Panc1 (cell line): ENCODE measurements around the gene RGS4. TPM values are rescaled to one million over a fixed set of nuclear protein-coding genes. Genes with fewer than 3 reads are reported as not detected.

Experiments used
- ATAC-seq: fragments of 200-7000 bp; cut with Tn5 transposase; 2 replicates; pipeline ENCODE4 v1.9.1; 2020; ENCODE audit warnings: mild to moderate bottlenecking, moderate library complexity
- BruUV-seq: library from RNA; stranded (reverse); fragments of 400-500 nt; replicated peaks from 2 replicates; lab custom pipeline; 2021; lab: Mats Ljungman, UMichigan
- CTCF ChIA-PET: fragments of 300-600 bp; sonication (Branson Sonifier 250); formaldehyde crosslinking; loops from one replicate; lab custom pipeline; 2022; ENCODE audit warnings: antibody characterized with exemption; lab: Charles Lee
- POLR2A ChIA-PET: fragments of 300-600 bp; sonication (Branson Sonifier 250); formaldehyde crosslinking; loops from one replicate; lab custom pipeline; 2022; ENCODE audit warnings: antibody characterized with exemption; lab: Charles Lee
- DNase-seq: peaks from one replicate; pipeline ENCODE4 v3.0.0-alpha.2; 2010; ENCODE audit warnings: low read depth, low spot score
- H3K27ac ChIP-seq: 2 replicates; pipeline ENCODE4 v1.5.1; 2011; ENCODE audit warnings: mild to moderate bottlenecking, low read length, inconsistent platforms
- H3K27me3 ChIP-seq: fragments of 200-500 bp; sonication (Bioruptor generic); 2 replicates; pipeline ENCODE4 v1.6.0; 2014; ENCODE audit warnings: low read length, inconsistent platforms; ENCODE audit not compliant: control insufficient read depth, insufficient read depth
- H3K36me3 ChIP-seq: fragments of 200-500 bp; sonication (Bioruptor generic); 2 replicates; pipeline ENCODE4 v1.5.1; 2014; ENCODE audit warnings: inconsistent platforms, mild to moderate bottlenecking, low read length, moderate library complexity; ENCODE audit not compliant: control insufficient read depth, insufficient read depth
- H3K4me1 ChIP-seq: 2 replicates; pipeline ENCODE4 v1.5.1; 2011; ENCODE audit warnings: inconsistent platforms, mild to moderate bottlenecking, low read length, moderate library complexity; ENCODE audit not compliant: control insufficient read depth, insufficient read depth
- H3K4me3 ChIP-seq, 2 experiments: 2 replicates each; pipeline ENCODE4 v1.5.1; 2011 to 2012; ENCODE audit warnings: low read depth in 2 of 2, low read length in 2 of 2, mild to moderate bottlenecking in 2 of 2, inconsistent platforms in 1 of 2, moderate library complexity in 1 of 2
- H3K9me3 ChIP-seq: fragments of 200-500 bp; sonication (Bioruptor generic); 2 replicates; pipeline ENCODE4 v1.5.1; 2014; ENCODE audit warnings: low read depth, mild to moderate bottlenecking, inconsistent platforms, low read length, moderate library complexity; ENCODE audit not compliant: control insufficient read depth, insufficient read depth
- POLR2AphosphoS5 ChIP-seq: IDR thresholded peaks from 2 replicates; pipeline ENCODE4 v1.6.1; 2012; ENCODE audit warnings: mild to moderate bottlenecking, low read depth, low read length, moderate library complexity
- REST ChIP-seq, 2 experiments: IDR thresholded peaks; 2 replicates each; pipeline ENCODE4 v1.6.1; 2011 to 2012; ENCODE audit warnings: low read depth in 2 of 2, control low read depth in 1 of 2, low read length in 1 of 2, mild to moderate bottlenecking in 1 of 2, moderate library complexity in 1 of 2; ENCODE audit not compliant: insufficient read depth in 1 of 2
- SIN3A ChIP-seq: IDR thresholded peaks from 2 replicates; pipeline ENCODE4 v1.6.1; 2012; ENCODE audit warnings: low read depth, mild to moderate bottlenecking, low read length, moderate library complexity, borderline replicate concordance; ENCODE audit not compliant: insufficient read depth
- TCF7L2 ChIP-seq: IDR thresholded peaks from 2 replicates; pipeline ENCODE4 v1.6.1; 2011; ENCODE audit warnings: mild to moderate bottlenecking, low read depth, low read length, inconsistent platforms
- in situ Hi-C: cut with HindIII; loops from 2 replicates; pipeline ENCODE4 v1.10.0; 2016; ENCODE audit warnings: low sequenced_read_pairs, low pct_unique_long_range_greater_than_20kb
- intact Hi-C: fragments of 100-400 bp; cut with micrococcal nuclease; formaldehyde crosslinking; loops from one replicate; pipeline ENCODE4 v1.10.0; 2022; ENCODE audit not compliant: unreplicated experiment
- total RNA-seq: library from RNA; stranded (reverse); gene quantifications from one replicate; pipeline ENCODE4 v1.2.1, GENCODE V29; 2021; ENCODE audit not compliant: unreplicated experiment
- TF ChIP-seq, protein P1 (sequence below): fragments of 450-650 bp; IDR thresholded peaks from 2 replicates; pipeline ENCODE4 v1.5.1; 2017; ENCODE audit warnings: mild to moderate bottlenecking

The RGS4 gene
- total RNA-seq, 1 experiment from 2014 or later, result 0.26 TPM

DNA sequence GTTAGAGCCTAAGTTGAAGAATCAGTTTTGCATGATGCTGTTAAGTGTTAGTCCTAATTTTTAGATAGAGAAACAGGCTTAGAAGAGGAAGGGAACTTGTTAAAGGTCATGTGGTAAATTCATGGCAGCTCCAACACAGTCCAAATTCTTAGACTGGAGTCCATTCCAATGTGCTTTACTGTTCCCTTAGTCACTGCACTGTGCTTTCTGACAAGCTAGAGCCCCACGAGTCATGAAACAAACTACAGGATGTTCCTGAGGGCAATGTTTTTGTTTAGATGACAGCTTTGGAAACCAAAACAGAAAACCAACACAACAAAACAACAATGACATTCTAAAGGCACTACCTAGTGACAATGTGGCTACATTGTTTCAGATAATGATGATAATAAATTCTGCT, 23.1 kb upstream of the RGS4 start:
- Histone ChIP-seq H3K4me3 (no peak overlapping the region), H3K9me3 (no peaks in the 10 kb centered on the region), H3K27me3 (no peaks in the 10 kb centered on the region), H3K4me1 (no peaks in the 10 kb centered on the region), H3K27ac (no peak overlapping the region), H3K36me3 (no peaks in the 10 kb centered on the region)
- no TSS peak for BruUV-seq
- POLR2A ChIA-PET, result no interaction called here
- TF ChIP-seq REST (IDR thresholded peaks at IDR 0.05; ENCODE audit: insufficient read depth in 1 of 2, low read depth in 2 of 2, low read length in 1 of 2) (no peak), POLR2AphosphoS5 (no peak), TCF7L2 (no peak), SIN3A (no peak)
- TF ChIP-seq, protein P1, sequence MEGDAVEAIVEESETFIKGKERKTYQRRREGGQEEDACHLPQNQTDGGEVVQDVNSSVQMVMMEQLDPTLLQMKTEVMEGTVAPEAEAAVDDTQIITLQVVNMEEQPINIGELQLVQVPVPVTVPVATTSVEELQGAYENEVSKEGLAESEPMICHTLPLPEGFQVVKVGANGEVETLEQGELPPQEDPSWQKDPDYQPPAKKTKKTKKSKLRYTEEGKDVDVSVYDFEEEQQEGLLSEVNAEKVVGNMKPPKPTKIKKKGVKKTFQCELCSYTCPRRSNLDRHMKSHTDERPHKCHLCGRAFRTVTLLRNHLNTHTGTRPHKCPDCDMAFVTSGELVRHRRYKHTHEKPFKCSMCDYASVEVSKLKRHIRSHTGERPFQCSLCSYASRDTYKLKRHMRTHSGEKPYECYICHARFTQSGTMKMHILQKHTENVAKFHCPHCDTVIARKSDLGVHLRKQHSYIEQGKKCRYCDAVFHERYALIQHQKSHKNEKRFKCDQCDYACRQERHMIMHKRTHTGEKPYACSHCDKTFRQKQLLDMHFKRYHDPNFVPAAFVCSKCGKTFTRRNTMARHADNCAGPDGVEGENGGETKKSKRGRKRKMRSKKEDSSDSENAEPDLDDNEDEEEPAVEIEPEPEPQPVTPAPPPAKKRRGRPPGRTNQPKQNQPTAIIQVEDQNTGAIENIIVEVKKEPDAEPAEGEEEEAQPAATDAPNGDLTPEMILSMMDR, result no peak
- CTCF ChIA-PET, result no interaction called here
- intact Hi-C loops (no loop called here), in situ Hi-C loops (no loop called here)
- DNase-seq, result no peak
- ATAC-seq, result no peak

DNA sequence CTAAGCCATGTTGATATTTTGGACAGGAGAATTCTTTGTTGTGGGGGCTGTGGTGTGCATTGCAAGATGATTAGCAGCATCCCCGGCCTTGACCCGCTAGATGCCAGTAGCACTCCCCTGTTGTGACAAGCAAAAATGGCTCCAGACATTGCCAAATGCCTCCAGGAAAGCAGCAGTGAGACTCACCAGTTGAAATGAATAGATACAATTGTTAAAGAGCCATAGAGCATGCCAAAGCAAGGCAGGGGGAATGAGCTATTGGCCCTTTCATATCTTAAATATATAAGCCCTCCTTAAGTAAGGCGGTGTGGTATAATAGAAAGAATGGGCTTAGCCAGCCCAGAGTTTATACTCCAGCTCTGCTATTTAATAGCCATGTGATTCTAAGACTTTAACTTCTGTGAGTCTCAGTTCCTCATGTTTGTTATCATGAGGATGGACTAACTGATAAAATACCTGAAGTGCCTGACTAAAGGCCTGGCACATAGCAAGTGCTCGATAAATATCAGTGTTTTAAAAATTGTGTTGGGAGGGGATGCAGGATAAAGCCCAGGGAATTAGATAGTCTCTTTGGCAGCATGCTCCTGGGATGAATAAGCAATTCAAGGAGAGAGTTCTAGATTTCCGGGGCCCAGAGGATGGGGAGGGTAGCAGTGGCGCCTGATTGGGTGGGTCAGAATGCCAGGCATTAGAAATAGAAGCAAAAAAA, 21.1 kb upstream of the RGS4 start:
- DNase-seq, result no peak
- intact Hi-C loops, result no loop called here
- Histone ChIP-seq H3K27me3 (no peaks in the 10 kb centered on the region), H3K27ac (no peak overlapping the region), H3K4me1 (no peaks in the 10 kb centered on the region), H3K9me3 (no peaks in the 10 kb centered on the region), H3K4me3 (no peak overlapping the region), H3K36me3 (no peaks in the 10 kb centered on the region)
- TF ChIP-seq TCF7L2 (no peak), REST (IDR thresholded peaks at IDR 0.05; ENCODE audit: insufficient read depth in 1 of 2, low read depth in 2 of 2, low read length in 1 of 2) (no peak), POLR2AphosphoS5 (no peak), SIN3A (no peak)
- TF ChIP-seq, protein P1, result no peak
- in situ Hi-C loops, result no loop called here
- POLR2A ChIA-PET, result no interaction called here
- BruUV-seq, result no TSS peak
- CTCF ChIA-PET, result no interaction called here
- no peak for ATAC-seq
